Kasumi-1 (cell line): Measurements from ENCODE around the gene GRM4.
A peak's percentile ranks its signal among the peaks of the same experiment; 100 is the strongest.
"Not testable (repeated sequence)": the region's sequence is repeated elsewhere in the genome, so short reads cannot be mapped to it uniquely, and the experiment has no call there.

Experiments used
- DNase-seq, 2 experiments: peaks; one replicate each; lab custom pipeline; 2025; lab: John Stamatoyannopoulos, UW

Gene GRM4

GRCh38 chr6:34146021-34146782 is at the start of gene GRM4:
Gene GRM4 (minus strand): TSS chr6:34146087. CDS start chr6:34133496, 12,591 bp downstream.
- no peak for DNase-seq

- DNase-seq = peak in 1 of 2 experiments; percentile 14
Observed at GRCh38 chr6:34194772-34195171, 48.9 kb upstream of the GRM4 start.

- no peak for DNase-seq
Observed at GRCh38 chr6:34190504-34191122, 44.7 kb upstream of the GRM4 start.

GRCh38 chr6:34189806-34190503 is 44.1 kb upstream of the GRM4 start:
- DNase-seq = peak; percentile 73 to 78

GRCh38 chr6:34184726-34185125 is 38.8 kb upstream of the GRM4 start:
- not testable (repeated sequence) for DNase-seq

GRCh38 chr6:34182751-34183531 is 37.1 kb upstream of the GRM4 start:
- DNase-seq = peak; percentile 97 to 98

- no peak for DNase-seq
Observed at GRCh38 chr6:34181908-34182307, 36.0 kb upstream of the GRM4 start.

- no peak for DNase-seq
Observed at GRCh38 chr6:34179106-34179720, 33.3 kb upstream of the GRM4 start.

- no peak for DNase-seq
Observed at GRCh38 chr6:34178357-34179105, 32.6 kb upstream of the GRM4 start.

GRCh38 chr6:34177181-34177591 is 31.3 kb upstream of the GRM4 start:
- no peak for DNase-seq

- no peak for DNase-seq
Observed at GRCh38 chr6:34176261-34177031, 30.6 kb upstream of the GRM4 start.

- DNase-seq = no peak
Observed at GRCh38 chr6:34174846-34175399, 29.0 kb upstream of the GRM4 start.

GRCh38 chr6:34172961-34173775 is 27.3 kb upstream of the GRM4 start:
- DNase-seq = no peak

- no peak for DNase-seq
Observed at GRCh38 chr6:34170346-34170745, 24.5 kb upstream of the GRM4 start.

- DNase-seq = no peak
Observed at GRCh38 chr6:34169897-34170296, 24.0 kb upstream of the GRM4 start.

- DNase-seq = no peak
Observed at GRCh38 chr6:34161857-34162515, 16.1 kb upstream of the GRM4 start.

- DNase-seq = no peak
Observed at GRCh38 chr6:34159844-34160243, 14.0 kb upstream of the GRM4 start.

- no peak for DNase-seq
Observed at GRCh38 chr6:34158876-34159275, 13.0 kb upstream of the GRM4 start.
